Activated CD4-positive, alpha-beta T cell treated with anti-CD3 and anti-CD28 coated beads for 4 hours (primary cell): ENCODE measurements around the gene ACTL7B.
"Not testable (repeated sequence)": the region's sequence is repeated elsewhere in the genome, so short reads cannot be mapped to it uniquely, and the experiment has no call there.

ENCODE experiments used
- DNase-seq, 2 donors: peaks; one replicate each; pipeline ENCODE4 v3.0.0-alpha.2; 2020

The ACTL7B gene

DNA sequence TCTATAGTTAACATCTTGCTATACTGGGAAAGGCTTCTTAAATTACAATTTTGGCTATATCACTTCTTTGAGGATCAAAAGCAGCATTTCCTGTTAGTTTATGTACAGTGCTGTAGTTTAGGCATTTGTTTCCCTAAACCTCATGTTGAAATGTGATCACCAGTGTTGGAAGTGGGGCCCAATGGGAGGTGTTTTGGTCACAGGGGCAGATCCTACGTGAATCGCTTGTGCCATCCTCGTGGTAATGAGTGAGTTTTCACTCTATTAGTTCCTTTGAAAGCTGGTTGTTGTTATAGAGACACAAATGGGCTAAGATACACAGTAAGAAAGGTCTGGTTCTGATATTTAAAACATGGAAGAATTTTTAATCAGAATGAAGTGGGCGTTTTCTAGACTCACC, 12.0 kb upstream of the ACTL7B start:
- DNase-seq: no peak

DNA sequence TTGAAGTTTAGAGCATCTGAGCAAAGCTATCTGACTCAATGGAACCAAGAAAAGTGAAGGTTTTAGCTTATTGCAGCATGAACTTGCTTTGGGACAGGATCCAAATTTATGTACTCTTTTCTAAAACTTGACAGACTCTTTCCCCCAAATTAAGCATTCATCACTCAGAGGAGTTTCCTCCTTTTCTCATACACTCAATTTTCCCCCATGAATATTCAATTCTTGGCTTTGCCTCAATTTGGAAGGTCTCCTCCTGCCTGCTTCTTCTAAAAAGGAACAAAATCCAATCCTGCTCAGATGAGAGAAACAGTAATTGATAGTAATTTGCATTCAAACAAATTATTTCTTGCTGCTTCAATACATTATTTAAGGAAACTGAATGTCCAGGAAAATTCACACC, 11.3 kb upstream of the ACTL7B start:
- no peak for DNase-seq

DNA sequence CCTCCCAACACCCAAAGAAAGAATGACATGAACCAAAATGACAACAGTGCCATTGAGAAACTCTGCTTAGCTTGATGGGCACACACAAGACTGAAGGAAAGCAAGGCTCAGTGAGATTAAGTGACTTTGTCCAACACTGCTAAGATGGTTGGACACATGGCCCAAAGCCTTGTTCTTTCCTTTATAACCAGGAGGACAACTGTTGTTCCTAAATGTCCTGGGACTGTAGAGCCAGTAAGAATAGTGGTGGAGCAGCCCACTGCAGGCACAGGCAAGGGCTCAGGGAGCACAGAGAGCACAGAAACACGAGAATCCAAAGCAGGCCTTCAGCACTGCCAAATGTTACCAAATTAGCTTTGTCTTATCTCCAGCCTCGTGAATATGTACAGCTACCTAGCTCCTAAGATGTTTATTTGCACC, 10.2 kb upstream of the ACTL7B start:
- DNase-seq: no peak

DNA sequence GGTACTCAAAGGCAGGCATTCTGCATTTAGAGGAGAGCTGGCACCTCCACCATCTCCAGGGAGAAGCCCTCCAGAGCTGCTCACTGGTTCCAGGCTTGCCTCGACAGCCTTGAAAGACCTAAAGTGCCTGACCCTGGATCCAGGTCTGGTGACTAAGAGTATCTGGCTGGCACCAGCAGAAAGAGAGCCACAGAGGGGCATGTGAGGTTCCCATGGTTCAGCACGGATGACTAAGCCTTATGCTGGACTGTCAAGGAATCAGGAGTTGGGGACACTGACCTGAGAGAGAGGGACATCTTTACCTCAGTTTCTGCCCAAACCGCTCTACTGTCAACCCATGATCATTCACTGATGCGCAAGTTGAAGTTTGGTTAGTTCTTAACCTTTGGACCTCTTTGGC, 9.3 kb upstream of the ACTL7B start:
- no peak for DNase-seq

DNA sequence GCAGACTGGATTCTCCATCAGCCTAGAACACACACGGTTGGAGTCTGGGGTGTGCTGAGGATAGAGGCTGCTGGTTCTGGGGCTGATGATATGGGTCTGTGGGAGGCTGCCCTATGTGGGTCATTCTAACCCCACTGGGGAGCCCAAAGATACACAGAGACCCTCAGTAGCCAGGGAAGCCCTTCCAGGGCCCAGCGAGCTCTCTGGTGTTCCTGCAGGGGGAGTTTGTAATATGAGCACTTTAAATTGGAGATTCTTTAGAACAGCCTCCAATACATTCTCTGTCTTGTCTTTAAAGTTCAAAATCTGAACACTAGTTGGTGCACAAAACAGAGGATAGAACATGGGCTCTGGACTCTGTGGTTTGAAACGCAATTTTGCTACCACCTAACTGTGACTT, 8.7 kb upstream of the ACTL7B start:
- no peak for DNase-seq

DNA sequence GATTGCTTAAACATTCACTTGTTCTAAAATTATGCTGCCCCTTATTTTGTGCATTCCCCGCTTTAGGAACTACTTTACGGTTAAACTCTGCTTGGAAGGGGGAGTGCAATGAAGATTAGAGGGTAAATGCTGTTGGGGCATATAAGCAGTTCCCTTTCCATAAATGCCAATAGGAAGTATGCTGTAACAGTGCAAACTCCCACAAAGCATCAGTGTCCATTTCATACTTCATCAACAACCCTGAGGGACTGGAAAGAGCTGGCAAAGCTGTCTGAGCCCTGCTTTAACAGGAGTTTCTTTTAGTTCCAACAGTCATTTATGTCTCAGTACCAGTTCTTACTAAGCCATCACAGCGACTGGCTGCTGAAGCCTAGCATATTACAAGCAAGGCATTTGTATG, 8.1 kb upstream of the ACTL7B start:
- DNase-seq: no peak

DNA sequence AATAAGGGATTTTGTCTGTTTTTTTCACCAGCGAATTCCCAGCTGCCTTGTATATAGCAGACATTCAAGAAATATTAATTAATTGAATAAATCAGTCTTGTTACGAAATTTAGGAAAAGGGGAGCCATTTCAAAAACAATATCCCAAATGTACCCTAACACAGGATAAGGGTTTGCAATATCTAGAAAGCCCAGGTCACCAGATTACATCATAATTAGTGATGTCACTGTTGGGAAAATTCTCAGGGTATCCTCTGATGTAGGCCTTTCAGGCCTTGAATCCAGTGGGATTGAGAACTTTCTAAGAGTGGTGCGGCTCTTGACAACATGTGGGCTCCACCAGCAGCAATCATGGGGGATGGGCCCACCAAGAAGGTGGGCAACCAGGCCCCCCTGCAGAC, 6.2 kb upstream of the ACTL7B start, which contains the start of gene ACTL7A:
Gene ACTL7A (plus strand): TSS at position 270 of the 400 bp plus-strand sequence. CDS start 57 bp downstream, at position 327.
- DNase-seq: no peak

DNA sequence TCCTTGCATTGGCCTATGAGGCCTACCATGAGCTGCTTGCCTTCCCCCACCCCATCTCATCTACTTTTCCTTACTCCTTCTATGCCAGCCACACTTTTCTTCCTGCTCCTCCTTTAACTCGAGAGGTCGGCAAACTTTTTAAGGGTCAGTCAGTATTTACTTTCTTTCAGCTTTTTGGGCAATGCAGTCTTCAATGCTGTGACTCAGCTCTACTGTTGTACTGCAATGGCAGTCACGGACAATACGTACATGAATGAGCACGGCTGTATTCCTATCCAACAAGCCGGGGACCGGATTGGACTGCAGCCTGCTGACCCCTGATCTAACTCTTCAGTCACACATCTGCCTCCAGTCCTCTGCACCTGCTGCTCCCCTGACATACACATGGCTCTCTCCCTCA, 5.7 kb upstream of the ACTL7B start:
- no peak for DNase-seq

DNA sequence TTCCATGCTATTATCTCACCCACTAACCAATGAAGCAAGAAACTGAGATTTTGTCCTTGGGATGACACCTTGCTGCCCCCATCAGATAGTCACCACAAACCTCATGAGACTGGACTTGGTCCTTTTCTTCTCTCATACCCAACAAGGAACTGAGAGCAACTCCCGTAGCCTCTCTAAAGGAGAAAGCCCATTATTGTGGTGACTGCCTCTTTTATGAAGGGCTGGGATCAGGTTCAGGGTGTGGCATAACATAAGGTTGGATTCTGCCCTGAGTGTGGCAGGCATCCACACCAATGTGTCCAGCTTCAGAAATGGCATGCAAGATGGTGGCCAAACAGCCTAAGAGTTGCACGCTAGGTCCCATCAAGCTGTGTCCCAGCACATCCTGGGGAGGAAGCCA, 5.0 kb upstream of the ACTL7B start:
- DNase-seq: no peak

DNA sequence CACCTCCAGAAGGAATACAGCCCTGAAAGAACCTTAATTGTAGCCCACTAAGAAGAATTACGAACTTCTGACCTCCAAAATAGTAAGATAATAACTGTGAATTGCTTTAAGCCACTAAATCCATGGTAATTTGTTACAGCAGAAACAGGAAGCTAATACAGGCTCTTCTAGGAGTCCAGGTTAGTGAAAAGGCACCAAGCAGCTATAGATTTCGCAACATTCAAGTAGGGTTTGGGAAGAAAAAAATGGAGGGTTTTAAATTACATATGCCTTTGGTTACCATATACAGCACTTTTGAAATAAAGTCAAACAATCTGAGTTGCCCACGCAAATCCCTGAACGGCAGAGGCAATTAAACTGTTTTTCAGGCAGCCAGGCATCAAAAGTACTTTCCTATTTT, 4.6 kb upstream of the ACTL7B start:
- no peak for DNase-seq

DNA sequence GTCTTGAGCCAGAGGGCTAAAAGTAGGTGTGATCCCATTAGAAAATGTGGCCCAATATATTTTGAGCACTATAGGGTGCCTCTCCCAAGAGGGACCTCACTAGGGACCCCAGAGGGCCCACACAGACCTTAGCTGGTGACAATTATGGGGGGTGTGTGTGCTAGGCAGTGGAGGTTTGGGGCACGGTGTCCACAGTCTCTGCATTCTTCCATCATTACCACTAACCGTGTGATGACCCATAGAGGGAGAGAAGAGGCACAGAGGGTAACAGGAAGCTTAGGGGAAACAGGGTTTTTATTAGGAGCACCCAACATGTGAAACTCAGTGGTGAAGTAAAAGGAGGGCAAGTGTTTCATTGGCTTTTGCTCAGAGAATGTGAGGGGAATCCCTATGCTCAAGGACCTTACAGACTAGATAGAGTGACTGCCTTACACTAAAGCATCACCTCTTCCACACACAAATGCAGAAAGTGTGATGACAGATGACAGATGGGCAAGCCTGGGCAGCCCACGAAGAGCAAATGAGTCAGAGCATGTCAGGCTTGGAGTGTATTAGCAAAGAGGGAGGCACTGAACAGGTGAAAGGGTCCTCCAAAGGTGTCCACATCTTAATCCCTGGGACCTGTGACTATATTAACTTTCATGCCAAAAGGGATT, 3.8 kb upstream of the ACTL7B start:
- DNase-seq: no peak

DNA sequence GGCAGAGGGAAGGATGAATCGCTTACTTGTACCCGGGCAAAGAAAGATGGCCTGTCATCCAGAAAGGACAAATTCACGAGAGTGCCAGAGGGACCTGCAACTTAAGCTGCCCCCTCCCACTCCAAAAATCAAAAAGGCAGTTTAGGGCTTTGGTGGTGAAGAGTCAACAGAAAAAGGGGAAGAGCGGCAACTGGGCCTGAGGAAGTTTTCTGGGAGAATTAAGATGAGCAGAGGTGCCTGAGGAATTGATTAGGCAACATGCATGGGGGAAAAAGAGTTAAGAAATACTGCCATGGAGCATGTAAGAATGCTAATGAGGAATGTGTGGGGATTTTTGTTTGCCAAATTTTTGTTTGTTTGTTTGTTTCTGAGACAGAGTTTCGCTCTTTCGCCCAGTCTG, 1.8 kb upstream of the ACTL7B start:
- no peak for DNase-seq

DNA sequence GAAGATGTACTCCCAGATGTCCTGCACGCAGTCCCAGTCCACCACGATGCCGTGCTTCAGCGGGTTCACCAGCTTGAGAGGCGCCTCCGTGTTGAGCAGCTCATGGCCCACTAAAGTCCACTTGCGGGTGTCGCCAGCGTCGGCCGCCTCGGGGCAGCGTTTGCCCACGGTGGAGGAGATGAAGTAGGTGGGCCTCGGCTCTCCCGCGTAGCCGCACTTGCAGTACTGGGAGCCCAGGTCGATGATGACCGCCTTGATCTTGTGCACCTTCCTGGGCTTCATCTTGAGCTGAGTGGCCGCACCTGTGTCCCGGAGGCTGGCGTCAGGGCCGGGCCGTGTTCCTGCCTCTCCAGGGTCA, 278 bp downstream of the ACTL7B start:
- no peak for DNase-seq

DNA sequence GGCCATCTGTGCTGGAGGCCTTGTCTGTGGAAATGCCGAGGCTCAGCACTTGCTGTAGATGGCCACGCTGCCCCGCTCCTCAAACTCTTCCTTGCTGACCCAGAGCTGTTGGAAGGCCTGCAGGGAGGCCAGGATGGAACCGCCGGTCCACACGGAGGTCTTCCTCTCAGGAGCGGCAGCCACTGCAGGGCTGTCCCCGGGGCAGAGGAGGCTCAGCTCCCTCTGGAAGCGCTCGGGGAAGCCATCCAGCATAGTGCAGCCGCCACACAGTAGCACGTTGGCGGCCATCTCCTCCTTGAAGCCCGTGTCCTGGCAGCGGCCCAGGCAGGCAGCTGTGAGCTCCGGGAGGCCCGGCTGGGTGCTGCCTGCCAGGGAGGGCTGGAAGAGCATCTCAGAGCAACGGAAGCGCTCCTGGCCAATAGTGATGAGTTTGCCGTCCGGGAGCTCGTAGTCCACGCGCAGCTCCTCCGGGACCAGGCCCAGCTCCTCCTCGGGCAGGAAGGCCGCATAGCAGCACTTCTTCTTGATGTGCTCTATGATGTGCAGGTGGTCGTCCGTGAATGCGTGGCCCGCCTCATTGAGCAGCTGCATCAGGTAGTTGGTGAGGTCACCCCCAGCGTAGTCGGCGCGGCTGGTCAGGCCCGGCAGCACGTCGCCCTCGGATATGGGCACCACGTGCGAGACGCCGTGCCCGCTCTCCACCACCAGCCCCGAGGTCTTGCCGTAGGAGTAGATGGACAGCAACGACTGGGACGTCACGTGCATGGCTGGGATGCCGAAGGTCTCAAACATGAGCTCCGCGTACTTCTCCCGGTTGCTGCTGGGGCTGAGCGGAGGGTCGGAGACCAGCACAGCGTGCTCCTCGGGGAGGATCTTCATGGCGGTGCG, 901 bp downstream of the ACTL7B start:
- no peak for DNase-seq

DNA sequence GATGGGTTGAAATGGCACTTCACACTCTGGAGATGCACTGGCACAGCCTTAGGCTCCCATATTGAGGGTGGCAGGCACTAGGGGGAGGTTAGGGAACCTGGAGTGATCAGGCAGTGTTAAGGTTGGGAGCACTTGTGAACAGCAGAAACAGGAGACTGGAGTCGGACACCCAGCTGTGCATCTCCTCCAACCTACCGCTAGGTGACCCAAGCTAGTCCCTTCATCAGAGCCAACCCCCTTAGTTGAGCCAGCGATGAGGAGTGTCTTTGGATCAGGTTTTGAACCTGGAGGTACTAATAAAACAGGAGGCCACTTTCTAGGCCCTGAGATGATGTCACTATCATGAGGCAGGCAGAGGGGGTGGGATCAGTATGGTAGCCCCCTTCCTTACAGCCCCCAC, 1.7 kb downstream of the ACTL7B start:
- no peak for DNase-seq

DNA sequence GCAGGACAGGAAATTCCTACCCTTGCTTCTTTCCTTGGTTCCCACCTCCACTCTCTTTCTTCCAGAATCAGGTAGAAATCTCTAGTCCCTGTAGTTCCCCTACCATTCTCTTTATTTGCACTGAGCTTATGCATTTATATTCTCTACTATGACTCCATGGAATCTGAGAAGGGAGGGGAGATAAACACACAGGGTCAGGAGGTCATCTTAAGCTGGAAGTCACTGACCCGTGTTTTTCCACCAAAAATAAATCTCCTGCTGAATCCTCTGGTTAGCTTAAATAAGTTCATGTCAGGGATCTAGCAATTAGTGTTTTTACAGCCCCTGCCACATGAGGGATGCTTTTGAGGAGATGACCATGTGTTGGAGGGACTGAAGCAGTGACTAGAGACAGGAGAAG, 3.7 kb downstream of the ACTL7B start:
- DNase-seq: no peak

DNA sequence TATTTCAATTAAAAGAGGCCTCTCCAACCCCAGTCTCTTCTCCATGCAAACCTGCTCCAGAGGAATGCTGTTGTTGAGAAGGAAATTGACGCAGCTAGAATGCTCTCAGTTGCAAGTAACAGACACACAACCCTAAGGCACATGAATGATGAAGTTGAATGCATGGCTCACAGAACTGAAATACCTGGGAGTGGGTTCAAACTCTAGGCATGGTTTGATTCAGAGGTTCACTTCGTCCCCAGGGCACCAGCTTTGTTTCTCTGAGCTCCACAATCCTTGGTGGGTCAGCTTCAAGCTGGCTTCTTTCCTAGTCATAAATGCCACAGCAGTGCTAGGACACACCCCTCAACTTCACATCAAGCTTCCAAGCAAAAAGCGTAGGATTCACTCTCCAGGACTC, 4.6 kb downstream of the ACTL7B start:
- DNase-seq: no peak

DNA sequence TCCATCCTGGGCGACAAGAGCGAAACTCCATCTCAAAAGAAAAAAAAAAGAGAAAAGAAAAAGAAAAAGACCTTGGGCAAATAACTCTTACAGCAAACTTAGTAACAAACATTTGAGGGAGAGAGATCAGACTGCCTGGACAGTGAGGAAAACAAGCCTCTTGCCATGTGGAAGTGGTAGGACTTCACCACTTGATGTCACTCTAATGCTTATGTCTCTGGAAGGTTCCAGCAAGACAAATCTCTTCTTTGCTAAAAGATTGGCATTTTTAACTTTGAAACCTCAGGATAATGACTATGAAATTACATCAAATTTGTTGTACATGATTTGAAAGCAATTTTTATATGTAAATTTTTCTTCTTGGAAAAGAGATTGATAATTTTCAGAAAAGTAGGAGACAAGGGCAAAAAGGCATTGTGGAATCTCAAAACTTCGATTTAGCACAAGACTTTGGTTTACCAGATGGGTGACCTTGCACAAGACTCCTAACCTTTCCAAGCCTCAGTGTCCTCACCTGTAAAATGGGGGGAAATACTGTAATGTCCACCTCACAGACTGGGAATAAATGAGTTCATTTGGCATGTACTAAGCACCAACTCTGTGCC, 5.4 kb downstream of the ACTL7B start:
- no peak for DNase-seq

DNA sequence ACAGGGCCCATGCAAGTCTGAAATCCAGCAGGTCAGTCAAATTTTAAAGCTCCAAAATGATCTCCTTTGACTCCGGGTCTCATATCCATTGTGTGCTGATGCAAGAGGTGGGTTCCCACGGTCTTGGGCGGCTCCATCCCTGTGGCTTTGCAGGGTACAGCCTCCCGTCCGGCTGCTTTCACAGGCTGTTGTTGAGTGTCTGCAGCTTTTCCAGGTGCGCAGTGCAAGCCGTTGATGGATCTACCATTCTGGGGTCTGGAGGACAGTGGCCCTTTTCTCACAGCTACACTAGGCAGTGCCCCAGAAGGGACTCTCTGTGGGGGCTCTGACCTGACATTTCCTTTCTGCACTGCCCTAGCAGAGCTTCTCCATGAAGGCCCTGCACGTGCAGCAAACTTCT, 7.5 kb downstream of the ACTL7B start:
- not testable (repeated sequence) for DNase-seq

DNA sequence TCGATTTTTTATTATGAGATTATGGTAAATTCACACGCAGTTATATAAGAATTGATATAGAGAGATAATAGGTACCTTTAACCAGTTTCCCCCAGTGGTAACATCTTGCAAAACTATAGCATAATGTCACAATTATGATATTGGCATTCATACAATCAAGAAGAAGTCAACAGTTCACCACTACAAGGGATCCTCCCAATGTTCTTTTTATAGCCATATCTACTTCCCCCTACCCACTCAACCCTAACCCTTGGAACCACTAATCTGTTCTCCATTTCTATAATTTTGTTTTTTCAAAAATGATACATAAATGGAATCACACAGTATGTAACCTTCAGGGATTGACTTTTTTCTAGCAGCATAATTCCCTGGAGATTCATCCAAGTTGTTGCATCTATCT, 9.8 kb downstream of the ACTL7B start:
- no peak for DNase-seq

DNA sequence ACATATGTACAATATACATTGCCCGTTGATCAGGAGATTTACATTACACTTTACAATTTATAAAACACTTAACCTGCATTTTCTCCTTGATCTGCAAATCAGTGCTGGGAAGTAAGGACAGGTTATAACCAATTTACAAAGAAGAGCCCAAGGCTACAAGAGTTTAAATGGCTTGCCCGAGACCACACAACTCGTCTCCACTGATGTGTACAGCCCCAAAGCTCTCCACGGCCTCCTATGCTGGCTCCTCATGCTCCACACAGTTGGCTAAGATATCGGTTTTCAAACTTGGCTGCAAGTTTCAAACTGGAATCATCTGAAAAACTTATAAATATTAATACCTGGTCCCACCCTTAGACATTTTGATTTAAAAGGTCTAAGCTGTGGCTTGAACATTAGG, 10.3 kb downstream of the ACTL7B start:
- no peak for DNase-seq

DNA sequence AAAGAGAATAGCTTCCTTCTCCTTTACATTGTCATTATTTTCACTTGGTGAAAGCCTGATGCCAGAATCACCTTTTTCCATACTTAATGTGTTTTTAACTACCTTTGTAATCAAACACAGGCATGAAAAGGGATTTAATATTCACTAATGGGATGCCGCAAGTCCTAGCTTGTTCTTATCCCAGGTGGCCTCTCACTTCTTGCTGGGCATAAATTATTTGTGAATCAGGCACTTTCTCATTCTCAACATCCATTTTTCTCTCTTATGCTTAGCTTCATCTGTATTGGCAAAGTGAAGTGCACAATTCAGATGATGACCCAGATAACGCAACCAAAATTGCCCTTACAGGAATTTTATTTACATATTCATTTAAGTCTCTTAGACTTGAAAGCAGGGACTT, 10.9 kb downstream of the ACTL7B start:
- no peak for DNase-seq

DNA sequence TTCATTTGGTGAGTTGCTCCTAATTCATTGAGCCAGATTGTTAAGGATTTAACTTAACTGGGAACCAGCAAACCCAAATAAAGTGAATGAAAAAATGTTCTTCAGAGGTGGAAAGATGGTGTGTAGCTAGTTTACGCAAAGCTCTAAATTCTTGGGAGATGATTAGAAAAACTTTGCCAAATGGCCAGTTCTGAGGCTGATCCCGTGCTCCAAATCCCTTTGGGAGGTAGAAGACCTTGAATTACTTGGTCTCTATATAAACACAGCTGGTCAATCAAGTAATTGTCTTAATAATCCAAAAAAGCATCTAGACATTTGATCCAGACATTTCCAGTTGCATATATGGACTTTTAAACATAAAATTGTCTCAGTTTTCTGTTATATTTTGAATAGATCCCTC, 11.4 kb downstream of the ACTL7B start:
- no peak for DNase-seq

DNA sequence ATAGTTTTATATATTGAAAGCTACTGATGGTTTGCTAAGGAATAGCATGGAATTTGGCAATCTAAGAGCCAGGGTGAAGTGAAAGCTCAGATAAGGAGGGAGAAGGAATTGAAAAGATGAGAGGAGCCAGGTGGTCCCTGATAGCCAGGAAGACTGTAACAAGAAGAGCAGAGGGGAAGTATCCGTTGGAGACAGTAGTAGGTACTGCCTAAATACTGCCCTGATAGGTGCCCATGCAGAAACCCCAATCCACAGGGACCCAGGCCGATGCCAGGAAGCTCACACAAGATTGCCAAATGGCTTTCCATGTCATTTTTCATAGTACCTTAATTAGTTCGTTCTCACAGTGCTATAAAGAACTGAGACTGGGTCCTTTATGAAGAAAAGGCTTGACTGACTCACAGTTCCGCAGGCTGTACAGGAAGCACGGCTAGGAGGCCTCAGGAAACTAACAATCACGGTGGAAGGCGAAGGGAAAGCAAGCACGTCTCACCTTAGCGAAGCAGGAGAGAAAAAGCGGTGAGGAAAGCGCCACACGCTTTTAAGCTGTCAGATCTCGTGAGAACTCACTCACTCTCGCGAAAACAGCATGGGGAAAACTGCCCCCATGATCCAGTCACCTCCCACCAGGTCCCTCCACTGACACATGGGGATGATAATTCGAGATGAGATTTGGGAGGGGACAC, 13.0 kb downstream of the ACTL7B start:
- DNase-seq: no peak
